HL-60 (cell line): ENCODE data around the gene HSD17B1.
A peak's percentile ranks its signal among the peaks of the same experiment; 100 is the strongest.

Experiments used
- DNase-seq, 2 experiments: peaks; one replicate each; pipeline ENCODE4 v3.0.0-alpha.2; 2010 to 2020; ENCODE audit warnings: low read depth in 1 of 2, low spot score in 1 of 2
- H3K27ac ChIP-seq: fragments of 250-450 bp; sonication (Bioruptor Pico); replicated peaks from 2 replicates; pipeline ENCODE4 v1.5.1; 2020; ENCODE audit warnings: mild to moderate bottlenecking, moderate library complexity
- H3K27me3 ChIP-seq: fragments of 250-450 bp; sonication (Bioruptor Pico); 2 replicates; pipeline ENCODE4 v1.5.1; 2021; ENCODE audit warnings: mild to moderate bottlenecking, moderate library complexity; ENCODE audit not compliant: insufficient read depth, poor library complexity, severe bottlenecking
- H3K4me3 ChIP-seq: replicated peaks from 2 replicates; pipeline ENCODE4 v1.5.1; 2011; ENCODE audit warnings: mild to moderate bottlenecking, control low read depth, low read length; ENCODE audit not compliant: insufficient read depth
- GABPA ChIP-seq: IDR thresholded peaks from 2 replicates; pipeline ENCODE4 v1.6.1; 2012; ENCODE audit warnings: low read depth
- POLR2AphosphoS5 ChIP-seq: IDR thresholded peaks from 2 replicates; pipeline ENCODE4 v1.6.1; 2012; ENCODE audit warnings: low read depth
- SPI1 ChIP-seq: IDR thresholded peaks from 2 replicates; pipeline ENCODE4 v1.6.1; 2012; ENCODE audit warnings: low read depth, mild to moderate bottlenecking, borderline replicate concordance
- TF ChIP-seq, protein P1 (sequence below): IDR thresholded peaks from one replicate; pipeline ENCODE4 v1.5.1; 2011; ENCODE audit warnings: low read length, control low read depth, inconsistent platforms; ENCODE audit not compliant: insufficient read depth
- TF ChIP-seq, protein P2 (sequence below): IDR thresholded peaks from 2 replicates; pipeline ENCODE4 v1.6.1; 2012; ENCODE audit warnings: low read depth; ENCODE audit not compliant: insufficient replicate concordance

The HSD17B1 gene

DNA sequence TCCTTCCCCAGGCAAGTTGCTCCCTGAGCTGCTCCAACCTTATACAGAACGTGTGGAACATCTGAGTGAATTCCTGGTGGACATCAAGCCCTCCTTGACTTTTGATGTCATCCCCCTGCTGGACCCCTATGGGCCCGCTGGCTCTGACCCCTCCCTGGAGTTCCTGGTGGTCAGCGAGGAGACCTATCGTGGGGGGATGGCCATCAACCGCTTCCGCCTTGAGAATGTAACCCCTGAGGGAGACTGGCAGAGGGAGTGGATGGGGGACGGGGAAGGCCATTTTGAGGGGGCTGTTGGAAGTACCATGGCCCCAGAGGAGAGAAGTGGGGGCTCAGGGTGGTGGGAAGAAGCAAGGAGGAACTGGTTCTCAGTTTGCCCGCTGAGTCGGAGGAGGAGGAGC is 11.2 kb downstream of the HSD17B1 start:
- Histone ChIP-seq H3K27ac (peak overlapping the region; percentile 94), H3K4me3 (peak overlapping the region; percentile 85; the same call in 1 of the 2 replicates), H3K27me3 (no peaks in the 10 kb centered on the region)
- TF ChIP-seq GABPA (no peak), SPI1 (no peak), POLR2AphosphoS5 (no peak)
- TF ChIP-seq, protein P1, sequence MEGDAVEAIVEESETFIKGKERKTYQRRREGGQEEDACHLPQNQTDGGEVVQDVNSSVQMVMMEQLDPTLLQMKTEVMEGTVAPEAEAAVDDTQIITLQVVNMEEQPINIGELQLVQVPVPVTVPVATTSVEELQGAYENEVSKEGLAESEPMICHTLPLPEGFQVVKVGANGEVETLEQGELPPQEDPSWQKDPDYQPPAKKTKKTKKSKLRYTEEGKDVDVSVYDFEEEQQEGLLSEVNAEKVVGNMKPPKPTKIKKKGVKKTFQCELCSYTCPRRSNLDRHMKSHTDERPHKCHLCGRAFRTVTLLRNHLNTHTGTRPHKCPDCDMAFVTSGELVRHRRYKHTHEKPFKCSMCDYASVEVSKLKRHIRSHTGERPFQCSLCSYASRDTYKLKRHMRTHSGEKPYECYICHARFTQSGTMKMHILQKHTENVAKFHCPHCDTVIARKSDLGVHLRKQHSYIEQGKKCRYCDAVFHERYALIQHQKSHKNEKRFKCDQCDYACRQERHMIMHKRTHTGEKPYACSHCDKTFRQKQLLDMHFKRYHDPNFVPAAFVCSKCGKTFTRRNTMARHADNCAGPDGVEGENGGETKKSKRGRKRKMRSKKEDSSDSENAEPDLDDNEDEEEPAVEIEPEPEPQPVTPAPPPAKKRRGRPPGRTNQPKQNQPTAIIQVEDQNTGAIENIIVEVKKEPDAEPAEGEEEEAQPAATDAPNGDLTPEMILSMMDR: no peak
- TF ChIP-seq, protein P2, sequence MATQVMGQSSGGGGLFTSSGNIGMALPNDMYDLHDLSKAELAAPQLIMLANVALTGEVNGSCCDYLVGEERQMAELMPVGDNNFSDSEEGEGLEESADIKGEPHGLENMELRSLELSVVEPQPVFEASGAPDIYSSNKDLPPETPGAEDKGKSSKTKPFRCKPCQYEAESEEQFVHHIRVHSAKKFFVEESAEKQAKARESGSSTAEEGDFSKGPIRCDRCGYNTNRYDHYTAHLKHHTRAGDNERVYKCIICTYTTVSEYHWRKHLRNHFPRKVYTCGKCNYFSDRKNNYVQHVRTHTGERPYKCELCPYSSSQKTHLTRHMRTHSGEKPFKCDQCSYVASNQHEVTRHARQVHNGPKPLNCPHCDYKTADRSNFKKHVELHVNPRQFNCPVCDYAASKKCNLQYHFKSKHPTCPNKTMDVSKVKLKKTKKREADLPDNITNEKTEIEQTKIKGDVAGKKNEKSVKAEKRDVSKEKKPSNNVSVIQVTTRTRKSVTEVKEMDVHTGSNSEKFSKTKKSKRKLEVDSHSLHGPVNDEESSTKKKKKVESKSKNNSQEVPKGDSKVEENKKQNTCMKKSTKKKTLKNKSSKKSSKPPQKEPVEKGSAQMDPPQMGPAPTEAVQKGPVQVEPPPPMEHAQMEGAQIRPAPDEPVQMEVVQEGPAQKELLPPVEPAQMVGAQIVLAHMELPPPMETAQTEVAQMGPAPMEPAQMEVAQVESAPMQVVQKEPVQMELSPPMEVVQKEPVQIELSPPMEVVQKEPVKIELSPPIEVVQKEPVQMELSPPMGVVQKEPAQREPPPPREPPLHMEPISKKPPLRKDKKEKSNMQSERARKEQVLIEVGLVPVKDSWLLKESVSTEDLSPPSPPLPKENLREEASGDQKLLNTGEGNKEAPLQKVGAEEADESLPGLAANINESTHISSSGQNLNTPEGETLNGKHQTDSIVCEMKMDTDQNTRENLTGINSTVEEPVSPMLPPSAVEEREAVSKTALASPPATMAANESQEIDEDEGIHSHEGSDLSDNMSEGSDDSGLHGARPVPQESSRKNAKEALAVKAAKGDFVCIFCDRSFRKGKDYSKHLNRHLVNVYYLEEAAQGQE: no peak
- no peak for DNase-seq

DNA sequence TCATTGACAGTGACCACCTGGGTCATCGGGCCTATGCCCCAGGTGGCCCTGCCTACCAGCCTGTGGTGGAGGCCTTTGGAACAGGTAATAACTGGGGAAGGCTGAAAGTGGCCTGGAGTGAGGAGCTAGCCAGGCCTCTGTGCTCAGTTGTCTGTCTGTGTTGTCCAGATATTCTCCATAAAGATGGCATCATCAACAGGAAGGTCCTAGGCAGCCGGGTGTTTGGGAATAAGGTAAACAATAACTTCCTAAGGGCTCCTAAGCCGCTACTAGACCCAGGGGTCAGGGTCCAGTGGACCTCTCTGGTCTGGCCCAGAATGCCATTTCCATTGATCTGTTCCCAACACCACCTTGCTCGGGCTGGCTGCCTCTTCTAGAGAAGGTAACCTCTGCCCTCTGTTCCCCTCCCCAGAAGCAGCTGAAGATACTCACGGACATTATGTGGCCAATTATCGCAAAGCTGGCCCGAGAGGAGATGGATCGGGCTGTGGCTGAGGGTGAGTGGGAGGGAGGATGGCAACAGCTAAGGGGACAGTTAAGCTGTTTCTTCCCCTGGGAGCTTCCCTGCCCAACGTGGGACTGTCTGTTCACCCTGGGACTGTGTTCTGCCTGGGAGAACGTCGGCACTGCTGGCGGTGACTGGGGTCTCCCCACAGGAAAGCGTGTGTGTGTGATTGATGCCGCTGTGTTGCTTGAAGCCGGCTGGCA is 12.2 kb downstream of the HSD17B1 start:
- H3K27ac ChIP-seq: no peak overlapping the region

DNA sequence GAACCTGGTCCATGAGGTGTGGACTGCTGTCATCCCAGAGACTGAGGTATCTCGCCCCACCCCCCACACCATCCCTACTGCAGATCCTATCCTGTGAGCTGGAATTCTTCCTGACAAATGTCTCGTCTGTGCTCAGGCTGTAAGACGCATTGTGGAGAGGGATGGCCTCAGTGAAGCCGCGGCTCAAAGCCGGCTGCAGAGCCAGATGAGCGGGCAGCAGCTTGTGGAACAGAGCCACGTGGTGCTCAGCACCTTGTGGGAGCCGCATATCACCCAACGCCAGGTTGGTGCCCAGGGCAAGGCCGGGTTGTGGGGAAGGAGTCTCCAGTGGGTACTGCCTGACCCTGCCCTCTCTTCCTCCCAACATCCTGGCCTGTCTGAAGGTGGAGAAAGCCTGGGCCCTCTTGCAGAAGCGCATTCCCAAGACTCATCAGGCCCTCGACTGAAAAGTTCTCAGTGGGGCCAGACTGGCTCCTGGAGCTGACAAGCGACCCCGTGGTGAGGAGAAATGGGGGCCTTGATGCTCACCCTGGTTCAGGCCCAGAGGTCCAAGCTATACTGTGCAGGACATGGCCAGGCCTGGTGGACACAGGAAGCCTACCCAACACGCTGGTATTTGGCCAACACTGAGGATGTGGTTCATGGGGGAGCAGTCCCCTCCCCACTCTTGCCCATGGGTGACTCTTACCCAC is 12.9 kb downstream of the HSD17B1 start:
- Histone ChIP-seq H3K4me3 (no peak overlapping the region), H3K27me3 (no peaks in the 10 kb centered on the region), H3K27ac (no peak overlapping the region; the same call in 1 of the 2 replicates)
- no peak for DNase-seq
- TF ChIP-seq, protein P2: no peak
- TF ChIP-seq POLR2AphosphoS5 (no peak), SPI1 (no peak), GABPA (no peak)
- TF ChIP-seq, protein P1: no peak

More for the DNA sequence above, 12.2 kb downstream of the HSD17B1 start:
- no peak for DNase-seq
- no peaks in the 10 kb centered on the region for H3K27me3 ChIP-seq
- TF ChIP-seq GABPA (no peak), SPI1 (no peak), POLR2AphosphoS5 (no peak)
- TF ChIP-seq, protein P2: no peak
- TF ChIP-seq, protein P1: no peak
- no peak overlapping the region for H3K4me3 ChIP-seq
